ENCODE results near the gene NLRC4. TPM values are rescaled to one million over a fixed set of nuclear protein-coding genes. Genes with fewer than 3 reads are reported as not detected.

The NLRC4 gene
- total RNA-seq, 6 experiments from 2014 or later = 0.56 to 1.9 (median 0.81) TPM

GRCh38 chr2:32237996-32238395, 26.7 kb downstream of the NLRC4 start:
- DNase-seq = no peak
- intact Hi-C loops (cut with DNase I) = no loop called here
- H3K27ac ChIP-seq = no peak overlapping the region
- no peaks in the 10 kb centered on the region for H3K4me1 ChIP-seq
- H3K27me3 ChIP-seq = no peaks in the 10 kb centered on the region
- 92% methylated on average over 2 of the region's 2 CpGs for WGBS (ENCODE audit: insufficient coverage, low coverage, low lambda C conversion rate, missing lambda C conversion rate)
- no peak overlapping the region for H3K4me3 ChIP-seq
- TF ChIP-seq POLR2A (IDR thresholded peaks at IDR 0.05) = no peak
- no peak for TF ChIP-seq CTCF (IDR thresholded peaks at IDR 0.05)
- no peaks in the 10 kb centered on the region for H3K9me3 ChIP-seq
- no peak for ATAC-seq
- no peaks in the 10 kb centered on the region for H3K36me3 ChIP-seq

GRCh38 chr2:32237488-32237887, 27.2 kb downstream of the NLRC4 start:
- no peak for ATAC-seq
- TF ChIP-seq CTCF (IDR thresholded peaks at IDR 0.05) (no peak), POLR2A (IDR thresholded peaks at IDR 0.05) (no peak)
- Histone ChIP-seq H3K9me3 (no peaks in the 10 kb centered on the region), H3K36me3 (no peaks in the 10 kb centered on the region), H3K4me1 (no peaks in the 10 kb centered on the region), H3K4me3 (no peak overlapping the region), H3K27ac (no peak overlapping the region), H3K27me3 (no peaks in the 10 kb centered on the region)
- DNase-seq = no peak
- intact Hi-C loops (cut with DNase I) = no loop called here
- WGBS (ENCODE audit: insufficient coverage, low coverage, low lambda C conversion rate, missing lambda C conversion rate) = 96% methylated on average over 2 of the region's 2 CpGs

- Histone ChIP-seq H3K27me3 (no peaks in the 10 kb centered on the region), H3K36me3 (no peaks in the 10 kb centered on the region), H3K4me1 (no peaks in the 10 kb centered on the region), H3K4me3 (no peak overlapping the region), H3K27ac (no peak overlapping the region), H3K9me3 (no peaks in the 10 kb centered on the region)
- no peak for ATAC-seq
- intact Hi-C loops (cut with DNase I) = no loop called here
- DNase-seq = no peak
- 80% methylated on average over 5 of the region's 5 CpGs for WGBS (ENCODE audit: insufficient coverage, low coverage, low lambda C conversion rate, missing lambda C conversion rate)
- TF ChIP-seq POLR2A (IDR thresholded peaks at IDR 0.05) = no peak
- TF ChIP-seq CTCF (IDR thresholded peaks at IDR 0.05) = no peak
These were observed 29.4 kb downstream of the NLRC4 start for GRCh38 chr2:32235315-32235714.

GRCh38 chr2:32231959-32232358, 32.7 kb downstream of the NLRC4 start:
- no peaks in the 10 kb centered on the region for H3K36me3 ChIP-seq
- DNase-seq (no peak), ATAC-seq (peak in 1 of 4 donors; percentile 67)
- no peaks in the 10 kb centered on the region for H3K9me3 ChIP-seq
- TF ChIP-seq POLR2A (IDR thresholded peaks at IDR 0.05) (no peak), CTCF (IDR thresholded peaks at IDR 0.05) (no peak)
- H3K4me1 ChIP-seq = no peaks in the 10 kb centered on the region
- no peak overlapping the region for H3K27ac ChIP-seq
- intact Hi-C loops (cut with DNase I) = no loop called here
- H3K4me3 ChIP-seq = no peak overlapping the region
- 65% methylated on average over 4 of the region's 4 CpGs for WGBS (ENCODE audit: insufficient coverage, low coverage, low lambda C conversion rate, missing lambda C conversion rate)
- no peaks in the 10 kb centered on the region for H3K27me3 ChIP-seq

GRCh38 chr2:32229635-32230034, 35.1 kb downstream of the NLRC4 start:
- Histone ChIP-seq H3K9me3 (no peaks in the 10 kb centered on the region), H3K36me3 (no peaks in the 10 kb centered on the region), H3K27ac (no peak overlapping the region), H3K4me3 (no peak overlapping the region), H3K4me1 (no peaks in the 10 kb centered on the region), H3K27me3 (no peaks in the 10 kb centered on the region)
- intact Hi-C loops (cut with DNase I) = no loop called here
- 50% methylated on average over 1 of the region's 1 CpG for WGBS (ENCODE audit: insufficient coverage, low coverage, low lambda C conversion rate, missing lambda C conversion rate)
- TF ChIP-seq CTCF (IDR thresholded peaks at IDR 0.05) (no peak), POLR2A (IDR thresholded peaks at IDR 0.05) (no peak)
- no peak for ATAC-seq
- no peak for DNase-seq

All from right lobe of liver (tissue), 6 donors.